Omental fat pad (tissue), 4 donors: ENCODE data around the gene HSD17B14. TPM values are rescaled to one million over a fixed set of nuclear protein-coding genes. Genes with fewer than 3 reads are reported as not detected.

Experiments
- ATAC-seq: fragments of 150-250 bp; one replicate; pipeline ENCODE4 v1.9.1; 2016; ENCODE audit warnings: mild to moderate bottlenecking, moderate library complexity; ENCODE audit not compliant: low FRiP score
- DNase-seq: peaks from one replicate; pipeline ENCODE4 v3.0.0-alpha.2; 2019; ENCODE audit warnings: low spot score
- total RNA-seq, 4 donors: library from RNA; depleted of rRNA; stranded (reverse); fragments of >200 nt; gene quantifications; one replicate each; pipeline ENCODE4 v1.1.0, GENCODE V29; 2016
- TF ChIP-seq, protein P1 (sequence below), 3 donors: fragments of 450-650 bp; IDR thresholded peaks; one replicate each; pipeline ENCODE4 v1.5.1; 2016 to 2017; ENCODE audit warnings: antibody characterized with exemption in 3 of 3, mild to moderate bottlenecking in 3 of 3, moderate library complexity in 2 of 3

The HSD17B14 gene
- total RNA-seq, 4 donors from 2014 or later = 11.0 to 19.3 (median 13.0) TPM

DNA sequence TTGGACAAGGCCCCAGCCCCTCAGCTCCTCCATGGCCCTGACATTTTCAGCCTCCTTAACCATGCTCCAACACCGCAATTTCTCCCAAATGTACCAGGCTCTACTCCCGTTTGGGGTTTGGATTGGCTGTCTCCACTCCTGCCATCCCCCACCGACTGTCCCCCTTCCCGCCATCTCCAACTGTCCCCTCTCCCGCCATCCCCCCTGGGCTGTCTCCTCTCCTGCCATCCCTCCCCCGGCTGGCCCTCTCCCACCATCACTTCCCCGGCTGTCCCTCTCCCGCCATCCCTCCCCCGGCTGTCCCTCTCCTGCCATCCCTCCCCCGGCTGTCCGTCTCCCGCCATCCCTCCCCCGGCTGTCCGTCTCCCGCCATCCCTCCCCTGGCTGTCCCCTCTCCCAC lies 30.8 kb downstream of the HSD17B14 start:
- TF ChIP-seq, protein P1, sequence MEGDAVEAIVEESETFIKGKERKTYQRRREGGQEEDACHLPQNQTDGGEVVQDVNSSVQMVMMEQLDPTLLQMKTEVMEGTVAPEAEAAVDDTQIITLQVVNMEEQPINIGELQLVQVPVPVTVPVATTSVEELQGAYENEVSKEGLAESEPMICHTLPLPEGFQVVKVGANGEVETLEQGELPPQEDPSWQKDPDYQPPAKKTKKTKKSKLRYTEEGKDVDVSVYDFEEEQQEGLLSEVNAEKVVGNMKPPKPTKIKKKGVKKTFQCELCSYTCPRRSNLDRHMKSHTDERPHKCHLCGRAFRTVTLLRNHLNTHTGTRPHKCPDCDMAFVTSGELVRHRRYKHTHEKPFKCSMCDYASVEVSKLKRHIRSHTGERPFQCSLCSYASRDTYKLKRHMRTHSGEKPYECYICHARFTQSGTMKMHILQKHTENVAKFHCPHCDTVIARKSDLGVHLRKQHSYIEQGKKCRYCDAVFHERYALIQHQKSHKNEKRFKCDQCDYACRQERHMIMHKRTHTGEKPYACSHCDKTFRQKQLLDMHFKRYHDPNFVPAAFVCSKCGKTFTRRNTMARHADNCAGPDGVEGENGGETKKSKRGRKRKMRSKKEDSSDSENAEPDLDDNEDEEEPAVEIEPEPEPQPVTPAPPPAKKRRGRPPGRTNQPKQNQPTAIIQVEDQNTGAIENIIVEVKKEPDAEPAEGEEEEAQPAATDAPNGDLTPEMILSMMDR (IDR thresholded peaks at IDR 0.05) = no peak
- ATAC-seq (no peak), DNase-seq (no peak)

- ATAC-seq = no peak
- no peak for DNase-seq
- TF ChIP-seq, protein P1 (IDR thresholded peaks at IDR 0.05) = no peak
These were observed 31.8 kb downstream of the HSD17B14 start for GRCh38 chr19:48804496-48804895.

- ATAC-seq = no peak
- TF ChIP-seq, protein P1 (IDR thresholded peaks at IDR 0.05) = no peak
- no peak for DNase-seq
These were observed 33.7 kb downstream of the HSD17B14 start for GRCh38 chr19:48802623-48803022.

DNA sequence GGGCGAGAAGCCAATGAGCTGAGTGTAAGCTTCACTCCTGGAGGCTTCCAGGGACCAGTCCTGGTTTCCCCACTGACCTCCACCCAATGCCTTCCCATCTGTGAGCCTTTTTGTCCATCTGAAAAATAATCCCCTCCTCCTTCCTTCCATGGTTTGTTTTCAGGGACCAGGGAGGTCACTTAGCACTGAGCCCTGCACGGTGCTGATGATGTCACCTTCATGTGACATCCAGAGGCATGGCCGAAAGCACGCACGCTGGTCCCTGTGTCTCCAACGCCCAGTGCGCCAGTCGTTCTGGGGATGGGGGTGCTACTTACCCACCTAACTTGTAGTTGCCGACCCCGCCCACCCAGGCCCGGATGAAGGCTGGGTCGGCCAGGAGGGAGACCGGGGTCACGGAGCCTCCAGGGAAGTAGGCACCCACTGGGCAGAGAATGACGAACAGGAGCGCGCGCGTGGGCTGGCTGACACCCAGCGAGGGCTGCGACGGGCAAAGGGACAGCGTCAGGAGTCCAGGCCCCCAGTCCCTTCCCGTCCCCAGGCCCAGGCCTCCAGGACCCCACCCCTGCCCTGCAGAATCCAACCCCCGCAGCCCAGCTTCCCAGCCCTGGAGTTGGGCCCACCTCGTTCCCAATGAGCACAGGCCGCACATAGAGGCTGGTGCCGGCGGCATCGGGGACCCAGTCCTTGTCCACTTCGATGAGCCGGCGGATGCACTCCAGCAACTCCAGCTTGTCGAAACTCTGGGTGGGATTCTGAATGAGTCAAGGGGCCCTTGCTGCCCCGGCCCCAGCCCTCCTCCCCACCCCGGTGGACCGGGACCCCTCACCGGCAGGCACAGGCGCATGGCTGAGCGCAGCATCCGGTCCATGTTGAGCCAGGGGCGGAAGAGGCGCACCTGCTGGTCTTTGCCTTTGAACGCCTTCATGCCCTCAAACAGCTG lies 36.7 kb downstream of the HSD17B14 start:
- no peak for DNase-seq
- TF ChIP-seq, protein P1 (IDR thresholded peaks at IDR 0.05) = no peak
- no peak for ATAC-seq

DNA sequence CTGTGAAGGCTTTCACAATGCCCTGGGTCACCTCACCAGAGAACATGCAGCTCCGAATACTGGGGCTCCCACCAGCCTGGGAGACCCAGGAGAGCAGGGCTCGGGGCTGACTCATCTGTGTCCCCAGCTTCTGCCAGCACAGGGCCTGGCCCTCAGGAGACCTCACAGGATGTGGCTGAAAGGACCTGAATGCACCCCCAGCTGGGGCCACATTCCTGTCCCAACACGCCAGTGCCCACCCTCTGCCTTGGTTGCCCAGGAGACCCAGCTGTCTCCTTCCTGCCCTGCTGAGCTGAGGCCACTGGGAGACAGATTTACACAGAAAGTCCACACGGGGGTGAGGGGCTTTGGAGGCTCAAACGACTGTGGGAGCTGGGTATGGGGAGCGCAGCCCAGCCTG lies 37.4 kb downstream of the HSD17B14 start:
- ATAC-seq (no peak), DNase-seq (no peak)
- TF ChIP-seq, protein P1 (IDR thresholded peaks at IDR 0.05) = no peak

GRCh38 chr19:48797103-48797502 lies 39.2 kb downstream of the HSD17B14 start:
- DNase-seq (no peak), ATAC-seq (no peak)
- TF ChIP-seq, protein P1 (IDR thresholded peaks at IDR 0.05) = no peak
